NCI-H82 treated with DMSO at 0.1 percent for 48 hours (cell line): ENCODE measurements around the gene TMEM79.
"Not testable (repeated sequence)": the region's sequence is repeated elsewhere in the genome, so short reads cannot be mapped to it uniquely, and the experiment has no call there.

Experiments
- DNase-seq: peaks from one replicate; lab custom pipeline; 2025; ENCODE audit not compliant: unreplicated experiment; lab: John Stamatoyannopoulos, UW

TMEM79 gene

DNA sequence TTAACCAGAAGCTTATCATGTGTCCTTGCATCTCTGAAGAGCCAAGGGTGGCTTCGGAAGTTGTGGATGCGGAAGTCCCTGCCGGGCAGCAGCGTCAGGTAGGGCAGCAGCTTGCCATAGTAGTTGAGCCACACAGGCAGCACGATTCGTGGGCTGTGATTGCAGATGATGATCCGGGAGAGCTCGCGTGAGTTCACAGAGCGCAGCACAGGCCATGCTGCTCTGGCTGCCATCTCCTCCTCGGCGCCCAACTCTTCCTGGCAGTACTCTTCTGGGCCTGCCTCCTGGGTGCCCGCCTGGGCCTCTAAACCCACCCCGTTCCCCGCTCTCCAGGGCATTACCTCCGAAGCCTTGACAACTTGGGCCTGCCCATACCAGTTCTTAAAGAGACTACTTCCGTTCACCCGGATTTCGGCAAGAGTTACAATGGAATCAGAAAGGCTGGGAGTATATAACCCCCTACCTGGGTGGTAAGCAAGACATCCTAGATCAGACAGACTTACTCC, 14.8 kb downstream of the TMEM79 start, which contains the start of gene VHLL:
TSS of gene VHLL (minus strand) at position 456 of the 506 bp plus-strand sequence. CDS start at position 338, 118 bp downstream.
- DNase-seq = no peak

DNA sequence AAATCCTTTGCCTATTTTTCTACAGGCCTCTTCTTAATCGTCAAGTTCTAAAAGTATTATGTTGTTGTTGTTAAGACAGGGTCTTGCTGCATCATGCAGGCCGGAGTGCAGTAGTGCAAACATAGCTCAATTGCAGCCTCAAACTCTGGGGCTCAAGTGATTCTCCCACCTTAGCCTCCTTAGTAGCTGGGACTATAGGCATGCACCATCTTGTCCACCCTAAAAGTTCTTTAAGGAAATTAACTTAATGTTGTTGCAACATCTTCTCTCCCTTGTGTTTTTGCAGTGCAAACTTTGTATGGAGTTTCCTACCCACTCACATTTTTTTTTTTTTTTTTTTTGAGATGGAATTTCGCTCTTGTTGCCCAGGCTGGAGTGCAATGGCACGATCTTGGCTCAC, 19.1 kb downstream of the TMEM79 start:
- DNase-seq = no peak

DNA sequence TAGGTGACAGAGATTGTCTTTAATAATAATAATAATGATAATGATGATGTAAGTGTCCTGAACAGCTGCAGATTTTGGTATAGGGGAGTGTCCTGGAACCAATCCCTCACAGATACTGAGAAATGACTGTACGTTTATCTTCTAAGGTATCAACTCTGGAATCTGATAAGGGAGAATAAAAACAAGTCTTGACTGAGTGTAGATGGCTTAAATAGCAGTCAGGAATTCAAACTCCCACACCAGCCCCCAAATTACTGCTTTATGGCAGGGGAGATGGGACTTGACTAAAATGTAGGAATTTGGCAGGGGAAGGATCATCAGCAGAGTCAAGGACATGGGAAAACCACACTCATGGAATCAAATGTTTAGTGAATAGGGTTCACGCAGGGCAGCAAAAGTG, 21.1 kb downstream of the TMEM79 start:
- DNase-seq = no peak

DNA sequence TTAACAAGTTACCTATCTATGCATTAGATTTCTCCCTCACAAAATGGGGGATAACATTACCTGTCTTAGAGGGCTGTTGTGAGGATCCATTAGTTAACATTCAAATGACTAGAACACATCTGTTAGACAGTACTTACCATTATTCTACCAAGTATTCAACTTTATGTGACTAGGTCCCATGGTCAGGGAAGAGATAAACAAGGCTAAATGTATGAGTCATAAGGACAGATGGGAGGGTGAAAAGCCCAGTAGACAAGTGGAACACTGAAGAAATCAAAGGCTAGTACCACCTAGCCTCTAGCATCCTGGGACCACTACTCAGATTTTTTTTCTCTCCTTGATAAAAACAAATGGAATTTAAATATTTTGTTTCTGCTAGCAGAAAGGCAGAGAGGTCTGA, 24.0 kb downstream of the TMEM79 start:
- DNase-seq = no peak

DNA sequence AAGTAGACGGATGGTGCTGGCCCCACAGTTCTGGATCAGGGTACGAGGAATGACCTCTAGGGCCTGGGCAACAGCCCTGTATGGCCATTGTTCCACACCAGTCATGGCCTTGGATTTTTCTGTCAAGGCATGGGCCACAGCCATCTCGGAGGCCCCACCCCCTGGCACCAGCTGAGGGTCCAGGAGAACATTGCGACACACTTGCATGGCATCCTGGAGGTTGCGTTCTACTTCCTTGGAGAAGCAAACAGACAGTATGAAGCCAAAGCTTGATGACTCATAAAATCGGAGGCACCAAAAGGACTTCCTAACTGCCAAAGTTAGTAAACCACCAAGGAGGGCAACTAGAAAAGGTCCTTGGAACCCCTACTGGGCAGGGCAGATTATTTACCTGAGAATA, 26.8 kb downstream of the TMEM79 start:
- no peak for DNase-seq

DNA sequence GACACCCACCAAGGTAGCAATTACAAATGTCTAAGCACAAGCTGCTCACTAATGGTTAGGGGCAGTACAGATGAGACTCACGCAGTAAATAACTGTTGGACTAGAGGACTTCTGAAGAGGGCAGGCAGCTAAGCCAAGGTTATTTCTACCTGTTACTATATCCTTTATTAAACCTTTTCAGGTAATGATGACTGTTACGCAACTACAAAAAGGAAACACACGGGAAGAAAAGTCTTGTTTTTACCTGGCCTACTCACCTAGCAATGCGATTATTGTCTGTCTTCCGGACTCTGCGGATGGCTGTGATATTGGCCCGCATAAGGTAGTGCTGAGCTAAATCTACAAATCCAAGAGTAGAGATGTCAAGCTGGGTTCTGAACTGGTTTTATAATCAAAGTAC, 32.8 kb downstream of the TMEM79 start:
- no peak for DNase-seq

DNA sequence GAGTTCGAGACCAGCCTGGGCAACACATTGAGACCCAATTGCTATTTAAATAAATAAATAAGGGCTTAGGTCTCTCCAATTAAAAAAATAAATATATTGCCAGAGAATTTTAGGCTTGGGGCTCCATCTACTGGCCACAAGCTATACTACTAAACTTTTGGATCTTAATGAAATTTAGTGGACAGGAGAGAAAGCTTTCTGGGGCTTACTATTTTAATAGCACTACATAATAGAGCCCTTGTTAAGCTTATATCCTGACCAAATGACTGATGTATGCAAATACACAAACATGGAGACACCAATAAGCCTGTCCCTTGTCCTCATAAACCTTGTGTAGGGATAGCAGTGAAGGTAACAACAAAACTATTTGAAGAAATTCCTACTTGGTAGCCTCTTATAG, 35.5 kb downstream of the TMEM79 start:
- no peak for DNase-seq

DNA sequence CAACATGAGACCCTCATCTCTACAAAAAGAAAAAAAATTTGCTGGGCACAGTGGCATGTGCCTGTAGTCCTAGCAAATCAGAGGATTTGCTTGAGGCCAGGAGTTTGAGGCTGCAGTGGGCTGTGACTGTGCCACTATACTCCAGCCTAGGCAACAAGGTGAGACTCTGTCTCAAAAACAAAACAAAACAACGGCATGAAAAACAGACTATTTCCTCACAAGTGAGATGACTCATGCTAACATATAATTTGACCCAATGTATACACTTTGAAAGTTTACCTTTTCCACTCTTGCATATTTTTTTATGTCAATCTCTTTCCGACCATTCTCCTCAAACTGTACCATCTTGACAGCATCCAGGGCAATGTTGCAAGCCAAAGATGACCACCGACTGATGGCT, 36.4 kb downstream of the TMEM79 start:
- no peak for DNase-seq

DNA sequence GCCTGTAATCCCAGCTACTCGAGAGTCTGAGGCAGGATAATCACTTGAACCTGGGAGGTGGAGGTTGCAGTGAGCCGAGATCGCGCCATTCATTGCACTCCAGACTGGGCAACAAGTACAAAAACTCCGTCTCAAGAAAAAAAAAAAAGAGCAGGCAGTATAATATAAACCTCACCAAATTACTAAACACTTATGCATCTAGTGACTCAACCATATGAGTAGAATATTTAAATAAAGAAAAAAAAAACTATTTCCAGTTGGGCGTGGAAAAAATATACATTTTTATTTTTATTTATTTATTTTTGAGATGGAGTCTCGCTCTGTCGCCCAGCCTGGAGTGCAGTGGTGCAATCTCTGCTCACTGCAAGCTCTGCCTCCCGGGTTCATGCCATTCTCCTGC, 39.1 kb downstream of the TMEM79 start:
- DNase-seq = not testable (repeated sequence)

DNA sequence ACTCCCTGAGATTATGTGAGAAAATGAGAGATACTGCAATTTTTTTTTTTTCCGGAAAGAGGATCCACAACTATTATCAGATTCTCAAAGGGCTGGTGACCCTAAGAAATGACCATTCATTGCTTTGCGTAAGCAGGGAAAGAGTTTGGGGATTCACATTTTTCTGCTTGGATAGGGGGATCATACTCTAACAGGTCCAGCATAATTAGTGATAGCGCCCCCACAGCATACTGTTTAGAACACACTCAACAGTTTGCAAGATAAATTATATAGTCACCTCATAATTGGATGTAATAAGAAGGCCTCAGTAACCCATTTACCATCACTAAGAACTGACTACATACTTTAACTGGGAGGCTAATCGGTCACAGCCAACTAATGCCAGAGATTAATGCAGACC, 52.1 kb downstream of the TMEM79 start:
- DNase-seq = peak; percentile 96

DNA sequence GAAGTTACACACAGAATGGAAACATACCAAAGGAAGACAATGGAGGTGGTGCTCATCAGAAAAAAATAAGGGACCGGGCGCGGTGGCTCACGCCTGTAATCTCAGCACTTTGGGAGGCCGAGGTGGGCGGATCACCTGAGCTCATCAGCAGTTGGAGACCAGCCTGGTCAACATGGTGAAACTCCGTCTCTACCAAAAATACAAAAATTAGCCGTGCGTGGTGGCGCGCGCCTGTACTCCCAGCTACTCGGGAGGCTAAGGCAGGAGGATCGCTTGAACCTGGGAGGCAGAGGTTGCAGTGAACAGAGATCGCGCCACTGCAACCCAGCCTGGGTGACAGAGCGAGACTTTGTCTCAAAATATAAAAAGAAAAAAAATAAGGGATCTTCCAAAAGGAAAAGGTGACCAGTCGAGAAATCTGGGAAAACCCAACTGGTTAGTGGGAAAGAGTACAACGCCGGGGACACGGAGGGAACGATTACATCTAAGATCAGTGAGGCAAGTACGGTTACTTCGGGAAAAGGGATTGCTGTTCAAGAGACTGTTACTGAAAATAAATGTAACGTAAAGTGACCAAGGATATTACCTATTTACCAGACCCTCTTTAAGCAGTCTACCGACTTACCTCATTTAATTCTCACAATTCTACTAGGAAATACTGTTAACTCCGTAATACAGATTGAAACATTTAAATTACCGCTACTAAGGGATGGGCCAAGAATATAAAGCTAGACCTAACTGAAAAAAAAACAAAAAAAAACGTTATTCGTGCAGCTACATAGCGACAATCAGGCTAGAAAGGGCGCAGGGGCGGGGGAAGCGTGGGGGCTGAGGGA, 53.1 kb downstream of the TMEM79 start:
- no peak for DNase-seq

DNA sequence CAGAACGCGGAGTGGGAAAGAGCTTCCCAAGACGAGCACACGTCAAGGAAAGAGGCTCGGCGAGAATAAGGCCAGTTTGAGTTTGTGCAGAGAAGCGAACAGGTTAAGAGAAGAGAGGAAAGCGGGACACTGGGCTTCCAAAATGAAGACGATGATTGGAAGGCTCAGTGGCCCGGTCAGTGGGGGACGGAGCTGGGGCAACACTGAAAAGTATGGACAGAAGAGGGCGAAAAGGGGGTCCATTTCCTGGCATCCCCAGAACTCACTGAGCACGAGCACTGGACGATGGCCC, 53.7 kb downstream of the TMEM79 start:
- no peak for DNase-seq

DNA sequence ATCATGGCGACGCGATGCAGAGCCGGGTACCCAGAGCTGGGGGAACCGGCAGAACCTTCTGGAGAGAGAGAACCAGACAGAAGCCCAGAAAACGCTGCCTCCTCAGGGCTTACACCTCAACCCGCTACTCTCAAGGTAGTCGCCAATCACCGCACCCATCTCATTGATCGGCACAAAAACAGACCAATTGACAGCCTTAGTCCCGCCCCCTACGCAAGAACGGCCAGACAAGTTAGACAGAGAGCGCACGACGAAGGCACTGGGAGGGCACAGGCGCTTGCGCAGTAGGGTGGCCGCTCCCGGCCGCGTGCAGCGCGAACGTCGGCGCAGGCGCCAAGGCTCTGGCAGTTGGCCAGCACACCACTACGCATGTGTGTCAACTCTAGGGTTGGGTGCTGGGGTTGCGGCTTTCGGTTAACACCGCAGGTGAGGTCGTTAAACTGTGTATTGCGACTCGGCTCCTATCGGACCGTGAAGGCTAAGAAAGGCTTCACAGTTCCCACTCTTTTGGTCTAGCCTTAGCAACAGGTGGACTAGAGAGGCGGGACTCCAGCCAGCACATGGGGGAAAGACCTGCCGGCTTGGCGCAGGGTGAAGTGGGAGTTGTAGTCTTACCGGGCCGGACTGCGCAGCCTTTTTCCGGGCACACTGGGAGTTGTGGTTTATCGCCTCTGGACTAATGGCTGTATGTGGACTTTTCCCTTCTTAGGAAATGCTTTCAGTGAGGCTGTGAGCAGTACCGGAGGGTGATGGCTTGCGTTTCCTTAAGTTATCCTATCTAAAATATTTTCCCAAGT, 54.3 kb downstream of the TMEM79 start, which contains the start of the genes CCT3 and TSACC:
TSS of gene CCT3 (minus strand) at position 113 of the 797 bp plus-strand sequence. CDS start at position 5, 108 bp downstream.
TSS of gene TSACC (plus strand) at position 347 of the 797 bp plus-strand sequence. CDS start 1,232 bp downstream, outside the sequence.
- DNase-seq = peak; percentile 100
